HL-60 (cell line): Measurements from ENCODE around the gene VAMP8.

Experiments used
- DNase-seq, 2 experiments: peaks; one replicate each; pipeline ENCODE4 v3.0.0-alpha.2; 2010 to 2020; ENCODE audit warnings: low read depth in 1 of 2, low spot score in 1 of 2
- H3K27ac ChIP-seq: fragments of 250-450 bp; sonication (Bioruptor Pico); replicated peaks from 2 replicates; pipeline ENCODE4 v1.5.1; 2020; ENCODE audit warnings: mild to moderate bottlenecking, moderate library complexity
- H3K27me3 ChIP-seq: fragments of 250-450 bp; sonication (Bioruptor Pico); 2 replicates; pipeline ENCODE4 v1.5.1; 2021; ENCODE audit warnings: mild to moderate bottlenecking, moderate library complexity; ENCODE audit not compliant: insufficient read depth, poor library complexity, severe bottlenecking
- H3K4me3 ChIP-seq: replicated peaks from 2 replicates; pipeline ENCODE4 v1.5.1; 2011; ENCODE audit warnings: mild to moderate bottlenecking, control low read depth, low read length; ENCODE audit not compliant: insufficient read depth
- GABPA ChIP-seq: IDR thresholded peaks from 2 replicates; pipeline ENCODE4 v1.6.1; 2012; ENCODE audit warnings: low read depth
- POLR2AphosphoS5 ChIP-seq: IDR thresholded peaks from 2 replicates; pipeline ENCODE4 v1.6.1; 2012; ENCODE audit warnings: low read depth
- SPI1 ChIP-seq: IDR thresholded peaks from 2 replicates; pipeline ENCODE4 v1.6.1; 2012; ENCODE audit warnings: low read depth, mild to moderate bottlenecking, borderline replicate concordance
- TF ChIP-seq, protein P1 (sequence below): IDR thresholded peaks from one replicate; pipeline ENCODE4 v1.5.1; 2011; ENCODE audit warnings: low read length, control low read depth, inconsistent platforms; ENCODE audit not compliant: insufficient read depth
- TF ChIP-seq, protein P2 (sequence below): IDR thresholded peaks from 2 replicates; pipeline ENCODE4 v1.6.1; 2012; ENCODE audit warnings: low read depth; ENCODE audit not compliant: insufficient replicate concordance

Gene VAMP8

GRCh38 chr2:85593023-85593422 lies 15.6 kb downstream of the VAMP8 start:
- Histone ChIP-seq H3K27me3 (no peaks in the 10 kb centered on the region), H3K4me3 (no peak overlapping the region), H3K27ac (no peak overlapping the region)
- DNase-seq: no peak
- no peak for TF ChIP-seq GABPA
- TF ChIP-seq, protein P1, sequence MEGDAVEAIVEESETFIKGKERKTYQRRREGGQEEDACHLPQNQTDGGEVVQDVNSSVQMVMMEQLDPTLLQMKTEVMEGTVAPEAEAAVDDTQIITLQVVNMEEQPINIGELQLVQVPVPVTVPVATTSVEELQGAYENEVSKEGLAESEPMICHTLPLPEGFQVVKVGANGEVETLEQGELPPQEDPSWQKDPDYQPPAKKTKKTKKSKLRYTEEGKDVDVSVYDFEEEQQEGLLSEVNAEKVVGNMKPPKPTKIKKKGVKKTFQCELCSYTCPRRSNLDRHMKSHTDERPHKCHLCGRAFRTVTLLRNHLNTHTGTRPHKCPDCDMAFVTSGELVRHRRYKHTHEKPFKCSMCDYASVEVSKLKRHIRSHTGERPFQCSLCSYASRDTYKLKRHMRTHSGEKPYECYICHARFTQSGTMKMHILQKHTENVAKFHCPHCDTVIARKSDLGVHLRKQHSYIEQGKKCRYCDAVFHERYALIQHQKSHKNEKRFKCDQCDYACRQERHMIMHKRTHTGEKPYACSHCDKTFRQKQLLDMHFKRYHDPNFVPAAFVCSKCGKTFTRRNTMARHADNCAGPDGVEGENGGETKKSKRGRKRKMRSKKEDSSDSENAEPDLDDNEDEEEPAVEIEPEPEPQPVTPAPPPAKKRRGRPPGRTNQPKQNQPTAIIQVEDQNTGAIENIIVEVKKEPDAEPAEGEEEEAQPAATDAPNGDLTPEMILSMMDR: no peak
- no peak for TF ChIP-seq SPI1
- TF ChIP-seq, protein P2, sequence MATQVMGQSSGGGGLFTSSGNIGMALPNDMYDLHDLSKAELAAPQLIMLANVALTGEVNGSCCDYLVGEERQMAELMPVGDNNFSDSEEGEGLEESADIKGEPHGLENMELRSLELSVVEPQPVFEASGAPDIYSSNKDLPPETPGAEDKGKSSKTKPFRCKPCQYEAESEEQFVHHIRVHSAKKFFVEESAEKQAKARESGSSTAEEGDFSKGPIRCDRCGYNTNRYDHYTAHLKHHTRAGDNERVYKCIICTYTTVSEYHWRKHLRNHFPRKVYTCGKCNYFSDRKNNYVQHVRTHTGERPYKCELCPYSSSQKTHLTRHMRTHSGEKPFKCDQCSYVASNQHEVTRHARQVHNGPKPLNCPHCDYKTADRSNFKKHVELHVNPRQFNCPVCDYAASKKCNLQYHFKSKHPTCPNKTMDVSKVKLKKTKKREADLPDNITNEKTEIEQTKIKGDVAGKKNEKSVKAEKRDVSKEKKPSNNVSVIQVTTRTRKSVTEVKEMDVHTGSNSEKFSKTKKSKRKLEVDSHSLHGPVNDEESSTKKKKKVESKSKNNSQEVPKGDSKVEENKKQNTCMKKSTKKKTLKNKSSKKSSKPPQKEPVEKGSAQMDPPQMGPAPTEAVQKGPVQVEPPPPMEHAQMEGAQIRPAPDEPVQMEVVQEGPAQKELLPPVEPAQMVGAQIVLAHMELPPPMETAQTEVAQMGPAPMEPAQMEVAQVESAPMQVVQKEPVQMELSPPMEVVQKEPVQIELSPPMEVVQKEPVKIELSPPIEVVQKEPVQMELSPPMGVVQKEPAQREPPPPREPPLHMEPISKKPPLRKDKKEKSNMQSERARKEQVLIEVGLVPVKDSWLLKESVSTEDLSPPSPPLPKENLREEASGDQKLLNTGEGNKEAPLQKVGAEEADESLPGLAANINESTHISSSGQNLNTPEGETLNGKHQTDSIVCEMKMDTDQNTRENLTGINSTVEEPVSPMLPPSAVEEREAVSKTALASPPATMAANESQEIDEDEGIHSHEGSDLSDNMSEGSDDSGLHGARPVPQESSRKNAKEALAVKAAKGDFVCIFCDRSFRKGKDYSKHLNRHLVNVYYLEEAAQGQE: no peak
- TF ChIP-seq POLR2AphosphoS5: no peak

GRCh38 chr2:85594715-85595300 lies 17.4 kb downstream of the VAMP8 start:
- no peak for DNase-seq
- H3K4me3 ChIP-seq: peak overlapping the region; percentile 88
- no peak for TF ChIP-seq POLR2AphosphoS5

GRCh38 chr2:85595301-85596025 lies 18.1 kb downstream of the VAMP8 start, which contains the start of gene RNF181:
Gene RNF181 (plus strand): TSS chr2:85595745. CDS start chr2:85595764, 19 bp downstream.
- H3K27me3 ChIP-seq: no peaks in the 10 kb centered on the region
- TF ChIP-seq SPI1: peak; percentile 52; the same call in 1 of the 2 replicates
- TF ChIP-seq POLR2AphosphoS5: peak; percentile 65; the same call in 1 of the 2 replicates
- TF ChIP-seq, protein P2: peak; percentile 41
- no peak for TF ChIP-seq GABPA
- H3K4me3 ChIP-seq: peak within 1 kb of the TSS; percentile 88
- peak; percentile 98 to 99 for DNase-seq
- peak within 1 kb of the TSS; percentile 84 for H3K27ac ChIP-seq

More at GRCh38 chr2:85594715-85595300, 17.4 kb downstream of the VAMP8 start:
- Histone ChIP-seq H3K27ac (peak overlapping the region; percentile 84), H3K27me3 (no peaks in the 10 kb centered on the region)

DNA sequence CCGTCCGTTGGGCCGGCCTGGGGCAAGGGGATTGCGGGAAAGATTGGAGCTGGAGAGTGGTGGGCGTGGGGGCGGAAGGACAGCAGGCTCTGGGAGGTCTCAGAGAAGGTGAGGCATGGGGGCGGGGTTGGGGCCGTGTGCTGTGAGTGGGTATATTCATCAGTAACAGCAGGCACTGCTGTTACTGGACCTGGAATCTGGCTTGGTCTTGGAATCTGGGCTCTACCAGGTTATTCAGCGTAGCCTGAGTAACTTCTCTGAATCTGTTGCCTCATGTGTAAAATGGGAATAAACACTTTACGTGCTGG lies 18.6 kb downstream of the VAMP8 start:
- TF ChIP-seq SPI1 (no peak), POLR2AphosphoS5 (no peak), GABPA (no peak)
- TF ChIP-seq, protein P2: no peak
- TF ChIP-seq, protein P1: no peak
- DNase-seq: no peak
- no peaks in the 10 kb centered on the region for H3K27me3 ChIP-seq
- peak overlapping the region; percentile 88 for H3K4me3 ChIP-seq
- peak overlapping the region; percentile 84 for H3K27ac ChIP-seq
